Smooth muscle cell (in vitro differentiated cells): Measurements from ENCODE around the gene ORAI1. TPM values are rescaled to one million over a fixed set of nuclear protein-coding genes. Genes with fewer than 3 reads are reported as not detected.

ENCODE experiments used
- DNase-seq: peaks from one replicate; lab custom pipeline; 2025; ENCODE audit not compliant: unreplicated experiment; lab: John Stamatoyannopoulos, UW
- H2AFZ ChIP-seq: fragments of 200-600 bp; sonication (generic); 2 replicates; pipeline ENCODE4 v1.6.0; 2016; ENCODE audit warnings: antibody characterized with exemption, low read depth, mild to moderate bottlenecking
- H3F3A ChIP-seq: fragments of 200-600 bp; sonication (generic); 2 replicates; pipeline ENCODE4 v1.6.0; 2017; ENCODE audit warnings: antibody characterized with exemption, low read depth
- H3K27ac ChIP-seq: fragments of 200-600 bp; sonication (generic); 2 replicates; pipeline ENCODE4 v1.5.1; 2016; ENCODE audit warnings: low read depth, mild to moderate bottlenecking
- H3K27me3 ChIP-seq: fragments of 200-600 bp; sonication (generic); 2 replicates; pipeline ENCODE4 v1.6.1; 2016; ENCODE audit warnings: low read depth, mild to moderate bottlenecking
- H3K36me3 ChIP-seq: fragments of 200-600 bp; sonication (generic); 2 replicates; pipeline ENCODE4 v1.5.1; 2016; ENCODE audit warnings: low read depth
- H3K4me1 ChIP-seq: fragments of 200-600 bp; sonication (generic); 2 replicates; pipeline ENCODE4 v1.5.1; 2016; ENCODE audit warnings: low read depth
- H3K4me2 ChIP-seq: fragments of 200-600 bp; sonication (generic); 2 replicates; pipeline ENCODE4 v1.6.0; 2016; ENCODE audit warnings: mild to moderate bottlenecking
- H3K4me3 ChIP-seq: fragments of 200-600 bp; sonication (generic); 2 replicates; pipeline ENCODE4 v1.5.1; 2016; ENCODE audit warnings: mild to moderate bottlenecking
- H3K79me2 ChIP-seq: fragments of 200-600 bp; sonication (generic); 2 replicates; pipeline ENCODE4 v1.6.0; 2016; ENCODE audit warnings: low read depth, mild to moderate bottlenecking
- H3K9ac ChIP-seq: fragments of 200-600 bp; sonication (generic); 2 replicates; pipeline ENCODE4 v1.6.0; 2016; ENCODE audit warnings: low read depth
- H3K9me3 ChIP-seq: fragments of 200-600 bp; sonication (generic); replicated peaks from 2 replicates; pipeline ENCODE4 v1.5.1; 2016; ENCODE audit warnings: low read depth
- H4K20me1 ChIP-seq: fragments of 200-600 bp; sonication (generic); 2 replicates; pipeline ENCODE4 v1.6.0; 2016; ENCODE audit warnings: low read depth
- WGBS: methylation state at CpG from one replicate; pipeline ENCODE4 v1.1.7; 2016; ENCODE audit warnings: low lambda C conversion rate; 5-methylcytosine and 5-hydroxymethylcytosine counted together
- polyA plus RNA-seq: library from polyadenylated mRNA; unstranded; fragments of >200 nt; fragmentation: Nextera tagmentation; extraction: Ambion mirVana; gene quantifications from 2 replicates; pipeline ENCODE4 v1.2.1, GENCODE V29; 2016
- total RNA-seq: library from RNA; depleted of rRNA; stranded (reverse); fragments of >200 nt; gene quantifications from 2 replicates; pipeline ENCODE4 v1.2.3, GENCODE V29; 2014
- TF ChIP-seq, protein P1 (sequence below): fragments of 200-600 bp; sonication (generic); IDR thresholded peaks from 2 replicates; pipeline ENCODE4 v1.5.1; 2017; ENCODE audit warnings: borderline replicate concordance, mild to moderate bottlenecking, antibody characterized with exemption; ENCODE audit not compliant: insufficient read depth, poor library complexity, severe bottlenecking

ORAI1 gene
- total and polyA plus RNA-seq, 2 experiments from 2014 or later, result 5.5 to 23.4 TPM

- Histone ChIP-seq H3K9ac (no peak overlapping the region), H3F3A (peaks cover 10% of the 10 kb centered on the region), H2AFZ (no peak overlapping the region), H3K4me1 (peaks cover 9% of the 10 kb centered on the region), H3K27me3 (no peaks in the 10 kb centered on the region), H3K4me3 (no peak overlapping the region), H3K9me3 (no peaks in the 10 kb centered on the region), H3K79me2 (no peaks in the 10 kb centered on the region), H4K20me1 (no peaks in the 10 kb centered on the region), H3K4me2 (no peak overlapping the region), H3K27ac (no peak overlapping the region), H3K36me3 (no peaks in the 10 kb centered on the region)
- TF ChIP-seq, protein P1, sequence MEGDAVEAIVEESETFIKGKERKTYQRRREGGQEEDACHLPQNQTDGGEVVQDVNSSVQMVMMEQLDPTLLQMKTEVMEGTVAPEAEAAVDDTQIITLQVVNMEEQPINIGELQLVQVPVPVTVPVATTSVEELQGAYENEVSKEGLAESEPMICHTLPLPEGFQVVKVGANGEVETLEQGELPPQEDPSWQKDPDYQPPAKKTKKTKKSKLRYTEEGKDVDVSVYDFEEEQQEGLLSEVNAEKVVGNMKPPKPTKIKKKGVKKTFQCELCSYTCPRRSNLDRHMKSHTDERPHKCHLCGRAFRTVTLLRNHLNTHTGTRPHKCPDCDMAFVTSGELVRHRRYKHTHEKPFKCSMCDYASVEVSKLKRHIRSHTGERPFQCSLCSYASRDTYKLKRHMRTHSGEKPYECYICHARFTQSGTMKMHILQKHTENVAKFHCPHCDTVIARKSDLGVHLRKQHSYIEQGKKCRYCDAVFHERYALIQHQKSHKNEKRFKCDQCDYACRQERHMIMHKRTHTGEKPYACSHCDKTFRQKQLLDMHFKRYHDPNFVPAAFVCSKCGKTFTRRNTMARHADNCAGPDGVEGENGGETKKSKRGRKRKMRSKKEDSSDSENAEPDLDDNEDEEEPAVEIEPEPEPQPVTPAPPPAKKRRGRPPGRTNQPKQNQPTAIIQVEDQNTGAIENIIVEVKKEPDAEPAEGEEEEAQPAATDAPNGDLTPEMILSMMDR, result no peak
- 84% methylated on average over 9 of the region's 9 CpGs for WGBS
- no peak for DNase-seq
Observed at GRCh38 chr12:121614872-121615467, 11.4 kb upstream of the ORAI1 start.

DNA sequence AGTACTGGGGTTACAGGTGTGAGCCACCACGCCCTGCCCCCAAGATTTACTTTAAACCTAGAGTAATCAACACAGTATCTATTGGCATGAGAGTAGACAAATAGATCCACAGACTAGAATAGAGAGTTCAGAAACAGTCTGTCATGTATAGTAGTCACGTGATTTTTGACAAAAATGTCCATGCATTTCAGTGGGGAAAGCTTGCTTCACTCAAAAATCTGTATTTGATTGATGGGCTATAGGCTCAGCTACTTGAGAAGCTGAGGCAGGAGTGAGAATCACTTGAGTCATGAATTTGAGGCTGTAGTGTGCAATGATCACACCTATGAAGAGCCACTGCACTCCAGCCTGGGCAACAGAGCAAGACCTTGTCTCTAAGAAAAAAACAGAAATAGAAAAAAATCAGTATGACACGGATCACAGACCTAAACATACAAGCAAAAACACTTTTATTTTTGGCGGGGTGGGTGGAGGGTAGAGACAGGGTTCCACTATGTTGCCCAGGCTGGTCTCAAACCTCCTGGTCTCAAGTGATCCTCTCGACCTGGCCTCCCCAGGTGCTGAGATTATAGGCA, 7.6 kb upstream of the ORAI1 start:
- Histone ChIP-seq H3K27me3 (no peaks in the 10 kb centered on the region), H3K9ac (no peak overlapping the region), H3K79me2 (no peaks in the 10 kb centered on the region), H3K4me1 (no peaks in the 10 kb centered on the region), H2AFZ (no peak overlapping the region), H4K20me1 (no peaks in the 10 kb centered on the region), H3K27ac (no peak overlapping the region), H3K4me3 (no peak overlapping the region), H3K4me2 (no peak overlapping the region), H3K9me3 (no peaks in the 10 kb centered on the region), H3K36me3 (no peaks in the 10 kb centered on the region), H3F3A (no peaks in the 10 kb centered on the region)
- DNase-seq, result no peak
- 98% methylated on average over 5 of the region's 5 CpGs for WGBS
- TF ChIP-seq, protein P1, result no peak

GRCh38 chr12:121620333-121620891, 5.9 kb upstream of the ORAI1 start:
- Histone ChIP-seq H3K9ac (no peak overlapping the region), H3K4me2 (no peak overlapping the region), H3K27me3 (no peaks in the 10 kb centered on the region), H2AFZ (no peak overlapping the region), H3K4me1 (no peaks in the 10 kb centered on the region), H3K79me2 (no peaks in the 10 kb centered on the region), H3K9me3 (no peaks in the 10 kb centered on the region), H3K4me3 (no peak overlapping the region), H4K20me1 (no peaks in the 10 kb centered on the region), H3K27ac (no peak overlapping the region), H3K36me3 (no peaks in the 10 kb centered on the region), H3F3A (no peaks in the 10 kb centered on the region)
- 67% methylated on average over 8 of the region's 8 CpGs for WGBS
- TF ChIP-seq, protein P1, result no peak
- DNase-seq, result no peak
